Hematopoietic multipotent progenitor cell treated with erythropoietin and hydrocortisone succinate and interleukin-3 and kit ligand, for 15 days (in vitro differentiated cells): ENCODE results near the gene ALG9.

Experiments
- DNase-seq: peaks from one replicate; pipeline ENCODE4 v3.0.0-alpha.2; 2015; ENCODE audit warnings: low spot score

ALG9 gene

GRCh38 chr11:111882202-111882601 lies 10.8 kb upstream of the ALG9 start:
- no peak for DNase-seq

GRCh38 chr11:111879637-111879960 lies 8.2 kb upstream of the ALG9 start:
- DNase-seq, result no peak

- DNase-seq, result peak; percentile 98
Measured at GRCh38 chr11:111878849-111879636, 7.7 kb upstream of the ALG9 start, which contains the start of the genes CFAP68 and FDXACB1. TSS of gene CFAP68 (plus strand) at chr11:111879541. CDS start at chr11:111879561, 20 bp downstream. TSS of gene FDXACB1 (minus strand) at chr11:111879165. CDS start at chr11:111879132, 33 bp downstream.

GRCh38 chr11:111878385-111878848 lies 7.0 kb upstream of the ALG9 start:
- no peak for DNase-seq

- no peak for DNase-seq
Measured at GRCh38 chr11:111871693-111872161, 346 bp upstream of the ALG9 start.

GRCh38 chr11:111870522-111870885 lies 877 bp downstream of the ALG9 start:
- DNase-seq, result no peak

GRCh38 chr11:111870113-111870512 lies 1.3 kb downstream of the ALG9 start:
- DNase-seq, result no peak

- no peak for DNase-seq
Measured at GRCh38 chr11:111860257-111860656, 11.1 kb downstream of the ALG9 start.

- no peak for DNase-seq
Measured at GRCh38 chr11:111855506-111855905, 15.9 kb downstream of the ALG9 start.

- DNase-seq, result no peak
Measured at GRCh38 chr11:111852103-111852502, 19.3 kb downstream of the ALG9 start.

- no peak for DNase-seq
Measured at GRCh38 chr11:111851636-111852035, 19.7 kb downstream of the ALG9 start.

- no peak for DNase-seq
Measured at GRCh38 chr11:111851067-111851466, 20.3 kb downstream of the ALG9 start.

- no peak for DNase-seq
Measured at GRCh38 chr11:111849631-111850030, 21.8 kb downstream of the ALG9 start.

GRCh38 chr11:111846636-111847035 lies 24.7 kb downstream of the ALG9 start:
- no peak for DNase-seq

- no peak for DNase-seq
Measured at GRCh38 chr11:111846063-111846462, 25.3 kb downstream of the ALG9 start.

- DNase-seq, result no peak
Measured at GRCh38 chr11:111845276-111846028, 25.9 kb downstream of the ALG9 start.

- no peak for DNase-seq
Measured at GRCh38 chr11:111843661-111844060, 27.7 kb downstream of the ALG9 start.

GRCh38 chr11:111841370-111842053 lies 29.9 kb downstream of the ALG9 start:
- peak; percentile 89 for DNase-seq

- no peak for DNase-seq
Measured at GRCh38 chr11:111840143-111840542, 31.2 kb downstream of the ALG9 start.

GRCh38 chr11:111838054-111838453 lies 33.3 kb downstream of the ALG9 start:
- no peak for DNase-seq

- no peak for DNase-seq
Measured at GRCh38 chr11:111837366-111837891, 34.0 kb downstream of the ALG9 start.

- no peak for DNase-seq
Measured at GRCh38 chr11:111836721-111837120, 34.7 kb downstream of the ALG9 start.
